ENCODE results near the gene TTC7B.

The TTC7B gene

DNA sequence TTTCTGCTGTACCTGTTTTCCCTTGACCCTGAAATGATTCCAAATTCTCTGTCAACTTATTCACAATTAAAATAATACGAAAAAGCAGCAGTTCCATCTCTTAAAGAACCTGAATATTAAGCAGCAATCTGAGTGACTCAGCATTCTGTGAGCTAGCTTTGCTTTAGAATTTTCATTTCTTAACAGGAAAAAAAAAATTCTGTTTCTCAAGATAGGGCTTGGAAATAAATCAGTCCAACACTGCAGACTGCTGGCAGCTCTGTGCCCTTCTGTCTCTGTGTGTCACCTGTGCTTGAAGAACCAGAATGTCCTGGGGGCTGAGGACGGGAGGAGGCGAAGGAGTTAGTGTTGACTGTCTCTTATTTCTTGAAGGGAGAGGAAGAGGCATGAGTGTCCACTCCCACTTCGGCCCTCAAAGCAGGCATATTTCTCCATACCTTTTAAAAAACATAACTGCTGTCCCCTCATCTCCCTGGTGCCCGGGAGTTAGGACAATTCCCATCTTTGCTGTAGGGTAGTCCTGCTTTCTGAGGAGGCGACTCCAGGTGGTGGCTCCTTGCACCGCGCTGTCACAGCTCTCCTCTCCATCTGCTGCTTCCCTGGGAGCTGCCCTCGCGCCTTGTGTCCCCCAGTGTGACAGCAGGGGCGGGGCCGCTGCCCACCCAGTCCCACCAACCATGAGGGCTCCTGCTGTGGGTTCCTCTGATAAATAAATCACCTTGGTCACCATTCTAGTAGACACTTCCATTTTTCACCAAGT lies 216.3 kb downstream of the TTC7B start:
- no peak for DNase-seq (ENCODE audit: low read depth)

DNA sequence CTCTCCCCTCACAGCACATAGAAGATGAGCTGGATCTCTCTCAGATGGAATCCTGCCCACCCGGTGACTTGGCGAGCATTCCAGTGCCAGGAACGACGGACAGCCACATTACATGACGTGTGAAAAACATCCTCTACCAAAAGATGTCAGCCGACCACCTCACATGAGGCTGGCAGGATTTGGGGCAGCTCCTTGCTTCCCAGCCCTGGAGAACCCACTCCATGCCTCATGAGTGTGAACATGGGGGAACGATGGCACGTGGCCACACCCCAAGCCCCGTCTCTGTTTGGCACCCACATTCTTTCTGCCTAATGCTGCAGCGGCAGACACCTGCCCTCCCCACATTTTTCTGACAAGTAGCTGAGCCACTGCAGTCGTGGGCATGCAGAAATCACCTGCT lies 216.9 kb downstream of the TTC7B start:
- no peak for DNase-seq (ENCODE audit: low read depth)

DNA sequence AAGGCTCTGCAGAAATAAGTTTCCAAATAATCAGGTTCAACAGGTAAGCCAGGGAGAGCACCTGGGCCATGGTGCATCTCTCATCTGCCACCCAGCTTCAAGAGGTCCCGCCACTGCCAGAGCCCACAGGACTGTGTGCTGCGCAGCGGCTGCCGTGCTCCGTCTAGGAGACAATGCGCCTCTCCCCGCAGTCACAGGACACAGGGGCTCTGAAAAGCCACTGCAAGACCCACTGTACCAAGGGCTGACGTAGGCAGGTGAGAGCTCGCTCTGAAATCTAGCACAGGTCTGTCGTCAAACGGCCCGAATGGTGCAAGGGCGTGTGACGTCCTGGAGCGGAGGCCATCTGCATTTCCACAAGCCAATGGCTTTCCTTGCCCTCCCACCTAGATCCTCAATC lies 218.3 kb downstream of the TTC7B start:
- no peak for DNase-seq (ENCODE audit: low read depth)

DNA sequence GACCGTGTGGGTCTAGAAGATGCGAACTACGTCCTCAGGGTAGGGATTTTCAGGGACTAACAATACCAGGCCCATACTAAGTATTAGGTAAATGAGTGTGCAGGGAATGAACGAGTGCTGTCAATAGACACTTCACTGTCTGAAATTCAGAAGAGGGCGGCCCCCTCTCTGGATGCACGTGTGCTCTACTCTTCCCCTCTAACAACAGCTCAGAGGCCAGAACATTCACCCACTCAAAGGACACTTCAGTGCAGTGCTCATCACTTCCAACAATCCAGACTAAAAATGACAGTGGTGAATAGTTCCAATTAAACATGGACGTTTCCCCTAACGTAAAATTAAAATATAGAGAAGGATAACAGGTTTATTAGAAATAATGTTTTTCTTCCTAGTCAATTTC lies 219.5 kb downstream of the TTC7B start:
- no peak for DNase-seq (ENCODE audit: low read depth)

DNA sequence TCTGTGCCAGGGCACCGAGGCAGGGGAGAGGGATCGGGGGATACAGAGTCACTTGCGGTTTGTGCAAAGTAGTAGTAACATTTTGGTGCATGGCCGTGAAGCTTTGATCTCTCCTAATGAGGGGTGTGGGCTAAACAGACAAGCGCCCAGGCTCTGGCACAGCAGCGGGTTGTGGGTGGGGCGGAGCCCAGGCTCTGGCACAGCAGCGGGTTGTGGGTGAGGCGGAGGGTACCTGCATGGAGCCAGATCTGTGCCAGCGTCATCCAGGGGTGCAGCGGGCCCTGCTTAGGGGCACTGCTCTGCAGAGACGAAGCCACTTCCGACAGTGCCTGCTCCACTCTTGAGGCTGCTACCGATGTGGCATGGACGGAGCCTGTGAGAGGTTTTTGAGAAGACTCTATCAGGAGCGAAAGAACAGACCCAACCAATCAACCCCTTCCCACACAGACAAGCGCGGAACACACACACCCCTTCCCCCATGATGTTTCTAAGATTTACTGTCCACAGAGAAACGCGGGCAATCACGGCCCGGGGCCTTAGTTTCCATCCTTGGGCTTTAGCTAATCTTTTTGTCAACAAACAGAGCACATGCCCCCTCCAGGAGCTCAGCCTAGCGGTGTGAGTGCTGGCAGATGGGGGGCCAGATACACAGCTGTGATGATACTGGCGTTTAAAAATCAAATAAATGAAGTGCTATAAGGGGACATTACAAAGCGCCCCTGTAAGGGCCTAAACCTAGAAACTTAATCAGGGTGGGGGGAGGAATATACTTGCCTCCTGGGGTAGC lies 222.8 kb downstream of the TTC7B start:
- no peak for DNase-seq (ENCODE audit: low read depth)

DNA sequence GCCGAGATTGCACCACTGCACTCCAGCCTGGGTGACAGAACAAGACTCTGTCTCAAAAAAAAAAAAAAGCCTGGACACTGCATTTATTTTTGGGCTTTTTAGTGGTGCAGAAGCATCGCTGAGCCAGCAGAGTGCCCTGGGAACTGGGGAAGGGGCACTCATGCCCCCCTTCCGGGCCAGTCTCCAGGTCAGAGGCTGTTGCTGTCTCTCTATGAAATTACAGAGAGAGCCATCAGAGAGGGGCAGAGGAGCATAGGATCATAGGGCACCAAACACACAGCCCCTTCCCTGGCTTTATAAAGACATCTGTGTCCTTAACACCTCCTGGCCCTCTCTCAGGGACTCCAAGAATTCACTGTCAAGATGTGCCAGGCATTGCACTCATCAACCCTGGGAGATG lies 223.6 kb downstream of the TTC7B start:
- no peak for DNase-seq (ENCODE audit: low read depth)

DNA sequence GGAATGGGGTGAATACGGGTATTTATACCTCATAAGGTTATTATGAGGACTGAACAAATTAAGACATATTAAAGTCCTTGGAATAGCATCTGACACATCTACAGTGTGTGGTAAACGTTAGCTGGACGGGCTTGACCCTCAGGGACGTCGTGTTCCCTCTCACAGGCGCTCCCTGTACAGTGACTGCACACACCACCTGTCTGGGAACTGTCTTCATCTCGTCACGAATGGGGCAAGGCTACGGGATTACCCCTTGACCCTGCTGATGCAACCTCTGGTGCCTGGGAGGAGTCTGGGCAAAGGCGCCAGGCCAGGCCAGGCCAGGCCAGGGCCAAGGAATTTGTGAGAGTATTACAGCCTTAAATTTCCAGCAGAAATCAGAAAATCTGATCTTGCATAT lies 228.3 kb downstream of the TTC7B start:
- no peak for DNase-seq (ENCODE audit: low read depth)

DNA sequence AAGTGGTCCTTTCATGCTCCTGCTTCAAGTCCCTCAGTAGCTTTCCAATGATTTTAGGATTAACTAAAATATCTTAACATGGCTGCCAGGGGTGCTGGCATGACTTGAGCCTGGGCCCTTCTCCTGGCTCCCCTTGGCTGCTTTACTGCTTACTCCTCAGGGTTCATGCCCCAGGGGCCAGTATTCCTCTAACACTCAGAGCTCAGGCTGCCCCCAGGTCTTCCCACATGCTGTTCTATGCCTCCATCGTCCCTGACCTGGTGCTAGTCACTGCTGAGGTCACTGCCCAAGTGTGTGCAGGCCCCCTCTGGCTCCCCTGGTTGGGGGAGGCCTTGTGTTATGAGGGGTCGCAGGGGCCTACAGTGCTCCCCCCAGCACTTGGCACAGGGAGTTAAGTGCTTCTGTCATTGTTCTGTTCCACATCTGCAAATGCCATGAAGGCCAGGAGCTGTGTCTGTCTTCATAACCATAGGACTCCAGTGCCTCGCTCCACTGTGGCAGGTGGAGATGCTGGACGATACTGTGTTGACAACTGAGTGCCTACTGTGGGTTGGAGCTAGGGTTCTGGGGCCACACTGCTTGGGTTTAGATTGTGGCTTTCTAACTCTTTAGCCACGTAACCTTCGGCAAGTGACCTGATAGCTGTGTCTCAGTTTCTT lies 228.8 kb downstream of the TTC7B start:
- no peak for DNase-seq (ENCODE audit: low read depth)

DNA sequence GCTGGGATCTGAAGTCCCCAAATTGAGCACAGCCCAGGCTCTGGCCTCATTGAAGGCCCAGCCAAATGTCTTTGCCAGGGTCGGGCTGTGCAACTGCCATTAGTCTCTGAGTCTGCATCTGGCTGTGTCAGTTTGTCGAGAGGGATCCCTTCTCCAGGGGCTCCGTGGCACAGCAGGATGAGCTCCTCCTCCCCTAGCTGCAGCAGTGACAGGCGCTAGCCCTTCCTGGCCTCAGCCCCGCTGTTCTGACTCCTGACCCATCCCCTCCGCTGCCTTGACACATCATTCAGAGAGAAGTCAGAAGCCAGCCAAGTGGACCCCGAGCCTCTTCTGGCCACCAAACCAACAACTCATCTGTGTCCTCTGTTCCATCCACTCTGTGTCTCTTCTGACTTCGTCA lies 231.1 kb downstream of the TTC7B start:
- DNase-seq (ENCODE audit: low read depth) = no peak

DNA sequence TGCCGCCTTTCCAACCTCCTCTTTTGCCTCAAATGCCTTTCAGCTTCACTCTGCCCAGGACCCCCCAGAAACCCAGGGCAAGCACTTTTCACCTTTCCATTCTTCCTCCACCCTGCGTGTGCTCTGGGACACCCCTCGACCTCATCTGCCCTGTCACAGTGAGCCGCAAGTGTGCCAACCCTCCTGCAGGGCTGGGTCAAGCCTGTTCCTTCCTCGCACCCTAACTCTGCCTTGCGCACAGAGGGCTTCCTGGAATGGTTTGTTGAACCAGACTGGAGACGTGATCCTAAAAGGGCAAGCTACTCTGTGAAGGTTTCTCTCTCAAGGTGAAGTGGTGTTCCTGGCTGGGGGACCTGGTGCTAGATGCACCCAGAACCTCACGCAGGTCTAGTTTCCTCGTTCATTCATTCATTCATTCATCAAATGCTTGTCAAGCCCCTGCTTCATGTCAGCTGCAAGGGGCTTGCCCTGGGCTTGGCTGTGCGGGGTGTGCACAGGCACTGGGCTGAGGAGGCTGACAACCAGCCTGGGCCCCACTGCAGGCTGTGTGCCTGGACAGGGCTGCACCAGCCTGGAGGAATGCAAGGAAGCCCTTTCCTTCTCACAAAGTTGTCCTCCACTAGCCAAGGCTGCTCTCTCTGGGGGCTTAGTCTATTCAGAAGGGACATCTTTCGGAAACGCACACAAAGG lies 232.2 kb downstream of the TTC7B start:
- no peak for DNase-seq (ENCODE audit: low read depth)

DNA sequence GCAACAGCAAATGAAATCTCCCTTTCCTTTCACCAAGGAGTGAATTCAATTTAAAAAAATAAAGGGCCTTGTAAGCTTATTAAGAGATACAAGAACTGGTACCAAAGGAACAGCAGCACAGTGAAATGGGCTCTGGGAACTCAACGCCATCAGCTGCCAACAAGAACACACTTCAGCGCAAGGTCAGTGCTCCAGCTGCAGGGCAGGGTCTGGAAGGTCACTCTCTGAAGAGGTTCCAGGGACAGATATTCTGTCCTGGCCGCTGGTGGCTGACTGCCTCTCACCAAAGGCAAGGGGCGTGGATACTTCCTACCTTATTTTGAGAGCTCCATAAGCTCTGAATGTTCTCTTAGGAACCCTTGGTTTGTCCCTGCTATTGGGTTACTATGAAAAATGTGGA lies 232.8 kb downstream of the TTC7B start:
- DNase-seq (ENCODE audit: low read depth) = no peak

DNA sequence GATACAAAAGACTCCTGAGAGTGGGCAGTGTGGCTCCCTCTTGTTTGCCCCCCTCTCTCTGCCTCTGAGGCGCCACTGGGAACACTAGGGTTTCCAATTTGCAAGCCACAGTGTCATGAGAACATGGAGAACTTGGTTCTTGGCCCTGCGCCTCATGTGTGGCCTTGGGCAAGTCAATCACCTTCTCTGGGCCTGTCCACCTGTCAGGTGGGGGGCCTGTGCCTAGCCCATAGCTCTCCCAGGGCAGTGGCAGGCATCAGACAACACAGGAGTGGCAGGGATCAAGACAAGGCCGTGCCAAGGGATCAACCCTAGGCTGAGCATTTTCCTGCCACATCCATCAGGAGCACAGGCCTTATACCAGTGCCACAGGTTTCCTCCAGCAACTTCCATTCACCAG lies 234.1 kb downstream of the TTC7B start:
- DNase-seq (ENCODE audit: low read depth) = no peak

DNA sequence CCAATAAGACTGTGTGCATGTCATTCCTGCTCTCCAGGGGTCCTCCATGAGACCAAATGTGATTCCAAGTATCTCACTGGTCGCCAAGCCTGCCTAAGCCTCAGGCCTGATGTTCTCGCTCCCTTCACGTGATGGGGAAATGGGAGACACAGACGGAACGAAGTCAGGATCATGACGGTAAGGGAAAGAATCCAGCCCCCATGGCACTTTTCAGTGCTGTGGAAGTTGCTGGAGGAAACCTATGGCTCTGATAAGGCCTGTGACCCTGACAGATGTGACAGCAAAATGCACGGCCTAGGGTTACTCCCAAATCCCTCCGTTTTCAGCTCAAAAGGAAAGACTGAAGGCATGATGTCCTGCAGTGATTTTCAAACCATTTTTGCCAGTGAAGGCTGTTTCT lies 234.5 kb downstream of the TTC7B start:
- no peak for DNase-seq (ENCODE audit: low read depth)

DNA sequence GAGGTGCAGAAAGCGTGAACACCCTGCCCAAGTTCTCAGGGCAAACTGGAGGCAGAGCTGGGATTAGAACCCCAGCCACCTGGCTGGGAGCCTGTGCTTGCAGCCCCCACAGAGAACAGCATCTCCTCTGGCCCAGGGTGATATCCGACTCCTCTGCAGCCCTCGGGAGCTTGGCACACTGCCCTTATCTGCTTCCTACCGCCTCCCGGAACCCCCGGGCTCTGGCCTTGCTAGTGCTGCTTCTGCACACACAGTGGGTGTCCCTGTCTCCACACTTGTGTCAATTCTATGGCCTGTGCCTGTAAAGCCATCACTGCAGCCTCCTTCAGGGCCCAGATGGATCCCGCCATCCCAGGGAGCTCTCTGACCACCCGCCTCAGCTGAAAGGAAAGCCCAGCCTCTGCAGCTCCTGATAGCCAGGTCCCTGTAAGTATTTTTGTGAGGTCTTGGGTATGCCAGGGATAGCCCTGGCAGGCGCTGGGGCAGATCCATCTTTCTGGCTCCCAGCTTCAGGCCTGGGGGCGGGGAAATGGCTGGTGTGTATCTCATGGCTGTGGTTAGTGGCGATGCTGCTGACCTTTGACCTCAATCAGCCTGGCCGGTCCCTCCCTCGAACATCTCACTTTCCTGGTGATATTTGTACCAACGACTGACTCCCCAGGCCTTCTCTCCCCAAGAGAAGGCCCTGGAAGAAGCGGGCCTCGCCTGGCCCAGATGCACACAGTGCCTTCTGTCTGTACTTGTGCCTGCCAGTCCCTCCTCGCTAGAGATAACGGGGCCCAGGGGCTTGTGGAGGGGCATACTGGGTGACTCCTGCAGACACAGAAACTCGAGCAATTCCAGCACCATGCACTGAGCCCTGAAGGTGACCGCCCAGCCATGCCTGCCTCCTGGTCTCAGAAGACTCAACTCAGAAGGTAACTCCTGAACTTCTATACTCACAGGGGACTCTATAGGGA lies 235.6 kb downstream of the TTC7B start:
- no peak for DNase-seq (ENCODE audit: low read depth)

DNA sequence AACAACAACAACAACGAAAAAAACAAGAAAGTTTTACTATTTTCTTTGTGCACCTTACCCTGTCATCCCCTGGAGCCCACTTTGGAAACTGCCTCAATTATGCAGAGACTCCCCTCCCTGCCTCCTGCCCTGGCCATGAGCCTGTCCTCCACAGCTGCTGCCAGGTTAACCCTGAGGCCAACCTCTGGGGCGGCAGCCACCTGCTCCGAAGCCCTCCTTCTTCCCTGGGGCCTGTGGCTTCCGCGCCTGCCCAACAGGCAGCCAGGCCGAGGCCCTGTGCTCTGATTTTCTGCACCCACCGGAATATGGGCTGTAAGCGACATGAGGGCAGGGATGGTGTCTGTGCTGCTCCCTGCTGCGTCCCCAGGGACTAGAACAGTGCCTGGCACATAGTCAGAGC lies 236.4 kb downstream of the TTC7B start:
- DNase-seq (ENCODE audit: low read depth) = no peak

DNA sequence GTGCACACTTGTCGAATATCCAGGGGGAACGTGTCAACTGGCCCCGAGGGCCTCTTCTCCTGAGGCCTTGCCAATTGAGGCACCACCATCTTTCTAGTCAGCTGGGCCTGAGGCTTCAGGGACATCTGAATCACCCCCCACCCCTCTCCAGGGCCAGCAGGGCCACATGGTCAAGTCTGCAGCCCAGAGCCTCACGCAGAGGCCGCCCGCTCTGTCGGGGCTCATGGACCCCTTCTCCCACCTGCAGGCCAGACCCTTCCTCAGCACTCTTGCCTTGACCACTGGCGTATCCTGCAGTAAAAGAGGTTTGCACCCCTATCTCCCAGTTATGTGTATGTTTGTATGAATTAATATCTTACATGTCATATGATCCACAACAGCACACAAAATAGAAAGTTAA lies 237.1 kb downstream of the TTC7B start:
- no peak for DNase-seq (ENCODE audit: low read depth)

DNA sequence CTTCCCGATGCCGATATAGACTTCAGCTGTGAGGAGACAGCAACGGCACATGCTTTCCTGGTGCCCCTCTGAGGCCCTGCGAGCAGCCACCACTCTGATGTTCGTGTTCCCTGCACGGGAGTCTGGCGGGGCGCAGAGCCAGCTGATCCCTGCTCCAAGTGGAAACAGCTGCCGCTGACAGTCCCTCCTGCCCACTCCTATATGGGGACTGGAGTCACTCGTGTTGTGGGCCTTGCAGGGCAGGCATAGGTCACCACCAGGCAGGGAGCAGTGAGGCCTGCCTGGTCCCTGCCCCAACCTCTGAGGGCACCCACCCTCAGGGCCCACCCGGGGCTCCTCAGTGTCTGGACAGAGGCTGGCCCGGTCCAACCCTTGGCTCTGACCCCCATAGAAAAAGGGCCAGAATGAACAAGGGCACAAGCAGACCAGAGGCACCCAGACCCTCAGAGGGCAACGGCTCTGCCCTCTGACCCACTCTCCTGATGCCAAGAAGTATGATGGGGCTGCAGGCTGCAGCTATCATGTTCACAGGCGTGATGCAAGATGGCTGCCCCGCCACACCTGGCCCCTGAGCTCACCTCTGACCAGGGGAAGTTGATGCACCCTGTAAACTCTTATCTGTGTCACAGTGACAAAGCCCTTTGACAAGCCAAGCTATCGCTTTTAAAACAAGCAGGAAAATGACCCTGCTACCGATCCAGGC lies 237.8 kb downstream of the TTC7B start:
- no peak for DNase-seq (ENCODE audit: low read depth)

DNA sequence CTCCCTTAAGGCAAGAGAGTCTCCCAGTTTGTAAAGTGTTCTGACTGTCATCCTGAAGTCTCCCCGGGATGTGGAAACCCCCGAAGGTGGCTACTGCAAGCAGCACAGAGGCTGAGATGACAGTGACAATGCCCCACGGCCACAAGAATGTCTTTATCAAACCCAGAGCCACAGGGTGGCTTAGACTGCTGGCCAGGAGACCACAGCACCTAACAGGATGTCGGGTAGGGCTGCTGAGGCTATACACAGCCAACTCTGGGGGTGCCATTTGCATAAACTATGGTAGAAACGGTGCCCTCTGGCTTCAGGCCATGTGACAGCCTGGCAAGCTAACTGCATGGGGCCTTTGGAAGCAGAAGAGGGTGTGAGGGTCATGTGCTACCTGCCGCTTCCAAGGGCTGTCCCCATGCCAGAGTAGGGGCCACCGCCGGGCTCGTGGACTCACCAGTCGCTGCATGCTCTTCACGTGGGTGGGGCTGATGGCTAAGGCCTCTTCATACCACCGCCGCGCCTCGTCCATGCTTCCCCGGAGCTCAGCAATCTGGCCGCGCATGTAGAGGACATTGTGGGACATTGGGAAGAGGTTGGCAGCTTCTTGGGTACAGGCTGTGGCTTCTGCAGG lies 238.5 kb downstream of the TTC7B start:
- no peak for DNase-seq (ENCODE audit: low read depth)

DNA sequence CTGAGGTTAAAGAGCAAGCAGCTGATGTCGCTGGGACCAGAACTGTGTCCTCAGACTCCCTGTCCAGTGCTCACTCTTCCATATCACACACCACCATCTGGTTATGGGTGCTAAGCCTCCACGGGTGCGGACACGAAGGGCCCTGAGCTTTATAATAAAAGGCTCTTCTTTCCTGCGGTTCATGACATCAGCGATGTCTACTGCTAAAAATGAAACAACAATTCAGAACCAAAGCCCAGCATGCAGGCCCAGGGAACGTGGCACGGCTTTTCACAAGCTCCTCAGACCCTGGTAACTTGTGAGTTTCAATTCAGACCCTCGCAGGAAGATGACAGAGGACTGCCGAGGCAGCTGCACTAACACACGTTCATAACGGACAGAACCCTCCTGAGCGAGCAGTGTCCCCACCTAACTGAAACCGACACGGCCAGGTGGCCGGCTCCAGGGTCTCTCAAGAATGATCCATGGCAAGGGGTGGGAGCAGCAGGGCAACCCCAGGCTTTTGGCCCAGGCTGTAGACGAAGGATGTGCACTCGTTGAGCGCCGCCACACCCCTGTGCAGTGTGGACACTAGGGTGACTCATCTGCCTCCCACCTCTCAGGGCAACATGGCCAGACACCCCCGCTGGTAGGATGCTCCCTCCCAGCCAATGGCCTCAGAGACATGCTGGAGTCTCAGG lies 239.1 kb downstream of the TTC7B start:
- DNase-seq (ENCODE audit: low read depth) = no peak

DNA sequence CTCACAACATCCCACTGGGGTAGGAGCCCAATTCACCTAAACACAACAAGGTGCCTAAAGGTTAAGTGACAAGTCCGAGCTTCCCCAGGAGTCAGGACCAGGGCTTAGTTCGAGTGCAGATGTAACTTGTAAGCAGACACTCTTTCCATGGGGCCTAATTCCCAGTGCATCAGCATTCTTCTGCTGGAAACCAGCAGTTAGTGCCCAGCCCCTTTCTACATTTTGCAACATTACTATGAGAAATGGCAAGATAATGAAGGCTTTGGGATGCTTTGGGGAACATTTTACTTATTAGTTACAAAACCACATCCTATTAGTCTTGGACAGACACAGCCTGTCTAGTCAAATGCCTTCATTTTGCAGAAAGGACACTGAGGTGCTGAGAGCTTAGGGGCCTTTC lies 239.6 kb downstream of the TTC7B start:
- no peak for DNase-seq (ENCODE audit: low read depth)
